GM12801 (cell line): Measurements from ENCODE around the gene TLE3.

Source experiments
- TF ChIP-seq, protein P1 (sequence below): IDR thresholded peaks from one replicate; pipeline ENCODE4 v1.5.1; 2011; ENCODE audit warnings: control low read depth; ENCODE audit not compliant: insufficient read length; ENCODE audit errors: extremely low read depth

TLE3 gene

GRCh38 chr15:70038730-70039392 lies 58.9 kb downstream of the TLE3 start:
- TF ChIP-seq, protein P1, sequence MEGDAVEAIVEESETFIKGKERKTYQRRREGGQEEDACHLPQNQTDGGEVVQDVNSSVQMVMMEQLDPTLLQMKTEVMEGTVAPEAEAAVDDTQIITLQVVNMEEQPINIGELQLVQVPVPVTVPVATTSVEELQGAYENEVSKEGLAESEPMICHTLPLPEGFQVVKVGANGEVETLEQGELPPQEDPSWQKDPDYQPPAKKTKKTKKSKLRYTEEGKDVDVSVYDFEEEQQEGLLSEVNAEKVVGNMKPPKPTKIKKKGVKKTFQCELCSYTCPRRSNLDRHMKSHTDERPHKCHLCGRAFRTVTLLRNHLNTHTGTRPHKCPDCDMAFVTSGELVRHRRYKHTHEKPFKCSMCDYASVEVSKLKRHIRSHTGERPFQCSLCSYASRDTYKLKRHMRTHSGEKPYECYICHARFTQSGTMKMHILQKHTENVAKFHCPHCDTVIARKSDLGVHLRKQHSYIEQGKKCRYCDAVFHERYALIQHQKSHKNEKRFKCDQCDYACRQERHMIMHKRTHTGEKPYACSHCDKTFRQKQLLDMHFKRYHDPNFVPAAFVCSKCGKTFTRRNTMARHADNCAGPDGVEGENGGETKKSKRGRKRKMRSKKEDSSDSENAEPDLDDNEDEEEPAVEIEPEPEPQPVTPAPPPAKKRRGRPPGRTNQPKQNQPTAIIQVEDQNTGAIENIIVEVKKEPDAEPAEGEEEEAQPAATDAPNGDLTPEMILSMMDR, result no peak

DNA sequence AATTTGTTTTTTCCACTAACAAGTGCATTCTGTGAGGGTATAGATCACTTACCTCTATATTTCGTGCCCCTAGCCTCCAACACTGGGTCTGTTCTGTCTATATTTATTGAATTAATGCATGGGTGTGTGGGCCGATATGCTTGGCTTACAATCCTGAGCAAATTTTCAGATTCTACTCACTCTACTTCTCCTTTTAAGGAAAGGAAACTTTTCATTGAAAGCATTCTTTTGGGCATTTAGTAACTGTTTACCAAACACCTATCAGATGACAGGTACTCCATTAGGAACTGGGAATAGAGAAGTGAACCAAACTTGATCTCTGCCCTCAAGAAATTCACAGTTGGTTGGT lies 60.5 kb downstream of the TLE3 start:
- TF ChIP-seq, protein P1, result no peak

DNA sequence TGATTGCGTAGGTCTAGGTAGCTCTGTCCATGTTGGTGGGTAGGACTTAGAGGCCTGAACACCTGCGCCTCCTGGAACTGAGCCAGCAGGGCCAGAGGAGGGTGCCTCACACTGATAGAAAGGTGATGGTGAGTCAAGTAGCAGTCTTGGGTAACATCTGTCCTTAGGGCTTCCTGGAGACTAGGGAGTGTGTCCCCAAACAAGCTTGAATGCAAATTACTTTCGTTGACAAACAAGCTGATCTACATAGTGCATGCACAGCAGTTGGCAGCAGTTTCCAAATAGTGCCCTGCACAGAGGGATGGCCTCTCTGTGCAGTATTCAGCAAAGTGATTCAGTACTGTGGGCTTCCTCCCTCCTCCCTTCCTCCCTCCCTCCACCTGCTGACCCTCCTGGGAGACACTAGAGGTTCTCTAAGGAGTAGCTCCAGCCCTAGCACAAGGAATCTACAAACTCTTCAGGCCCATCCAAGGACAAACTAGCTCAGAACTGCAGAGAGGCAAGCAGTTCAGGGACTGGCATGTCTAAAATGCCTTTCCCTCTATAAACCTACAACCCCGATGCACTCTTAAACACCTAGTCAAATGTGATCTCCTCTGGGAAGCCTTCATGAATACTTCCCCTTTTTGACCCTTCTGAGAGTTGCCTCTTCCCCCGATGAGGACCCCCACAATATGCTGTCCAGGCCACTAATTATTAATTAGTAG lies 61.0 kb downstream of the TLE3 start:
- TF ChIP-seq, protein P1, result no peak

- TF ChIP-seq, protein P1, result no peak
Measured at GRCh38 chr15:70035719-70036077, 62.0 kb downstream of the TLE3 start.

DNA sequence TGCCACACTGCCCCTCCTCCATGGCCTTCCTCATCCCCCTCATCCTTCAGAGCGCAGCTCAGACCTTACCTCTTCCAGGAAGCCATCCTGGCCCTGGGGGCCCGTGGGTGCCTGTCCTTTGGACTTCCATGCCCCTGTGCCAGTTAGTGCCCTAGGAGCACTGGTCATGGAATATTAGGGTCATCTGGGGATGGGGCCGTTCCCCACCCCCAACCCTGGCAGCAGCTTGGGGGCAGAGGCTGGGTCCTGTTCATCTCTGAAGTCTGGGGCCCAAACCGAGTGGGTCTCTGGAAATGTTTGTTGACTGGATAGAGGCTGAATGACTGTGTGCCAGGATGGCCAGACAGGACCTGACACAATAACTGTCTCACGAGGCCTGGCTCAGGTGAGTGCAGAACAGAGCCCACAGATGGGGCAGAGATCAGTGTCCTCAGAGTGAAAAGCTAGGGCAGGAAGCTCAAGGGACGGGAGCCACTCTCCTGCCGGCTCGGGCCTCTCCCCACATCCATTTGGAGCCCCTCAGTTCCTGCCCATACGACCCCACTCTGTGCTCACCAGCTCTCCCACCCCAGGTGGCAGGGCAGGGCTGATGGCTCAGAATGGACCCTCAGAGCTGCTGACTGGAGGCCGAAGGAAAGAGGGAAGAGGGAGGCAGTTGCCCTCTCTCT lies 62.5 kb downstream of the TLE3 start:
- TF ChIP-seq, protein P1, result no peak

GRCh38 chr15:70034596-70034995 lies 63.1 kb downstream of the TLE3 start:
- TF ChIP-seq, protein P1, result no peak

DNA sequence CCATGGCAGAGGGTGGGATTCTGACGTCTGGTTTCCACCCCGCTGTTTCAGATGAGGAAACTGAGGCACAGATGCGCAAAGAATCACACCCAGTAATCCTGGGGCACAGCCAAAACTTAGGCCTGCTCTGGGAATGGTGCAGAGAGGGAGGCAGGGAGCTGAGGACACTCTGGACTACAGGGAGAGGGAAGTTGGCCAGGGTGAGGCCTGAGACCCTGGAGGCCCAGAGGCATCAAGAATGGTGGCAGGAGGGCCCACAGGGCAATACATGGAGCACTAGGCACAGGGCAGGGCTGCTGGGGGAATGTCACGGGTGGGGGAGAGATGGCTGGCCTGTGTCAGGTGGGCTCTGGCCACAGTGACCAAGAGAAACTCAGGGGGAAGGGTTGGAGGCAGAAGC lies 63.6 kb downstream of the TLE3 start:
- TF ChIP-seq, protein P1, result no peak
